ENCODE results near the gene TSEN54. TPM values are rescaled to one million over a fixed set of nuclear protein-coding genes. Genes with fewer than 3 reads are reported as not detected.

TSEN54 gene
- total RNA-seq, 1 experiment from 2014 or later = 36.6 TPM

GRCh38 chr17:75503976-75504346, 12.4 kb upstream of the TSEN54 start:
- intact Hi-C loops (cut with micrococcal nuclease; ENCODE audit: unreplicated experiment) = no loop called here
- POLR2A ChIA-PET (ENCODE audit: low non-redundant PET) = no interaction called here
- Histone ChIP-seq H3K4me3 (ENCODE audit: low read depth, low read length, poor library complexity, severe bottlenecking) (no peak overlapping the region), H3K27me3 (replicated peaks; ENCODE audit: insufficient read depth, low read depth, low read length, poor library complexity) (no peaks in the 10 kb centered on the region), H3K27ac (ENCODE audit: low read depth, low read length, poor library complexity, severe bottlenecking) (no peak overlapping the region), H3K36me3 (ENCODE audit: insufficient read depth, low read length, poor library complexity, severe bottlenecking) (peaks cover 20% of the 10 kb centered on the region), H3K4me1 (ENCODE audit: insufficient read depth, low read length, poor library complexity, severe bottlenecking) (no peaks in the 10 kb centered on the region), H3K9me3 (ENCODE audit: low read depth, low read length, poor library complexity, severe bottlenecking) (no peaks in the 10 kb centered on the region)
- CTCF ChIA-PET = interaction anchor here (1.0 kb wide), 1 partner anchor 245 kb away, joined by 3 read pairs; no protein-coding TSS in a partner anchor
- TF ChIP-seq CTCF (conservative IDR thresholded peaks at IDR 0.05; ENCODE audit: low read depth, low read length) (no peak), EZH2 (IDR thresholded peaks at IDR 0.05; ENCODE audit: borderline replicate concordance, low read depth, low read length, poor library complexity, severe bottlenecking) (no peak)
- no TSS peak for BruUV-seq (replicated peaks)
- no peak for DNase-seq (ENCODE audit: low spot score)

- TF ChIP-seq EZH2 (IDR thresholded peaks at IDR 0.05; ENCODE audit: borderline replicate concordance, low read depth, low read length, poor library complexity, severe bottlenecking) (no peak), CTCF (conservative IDR thresholded peaks at IDR 0.05; ENCODE audit: low read depth, low read length) (peak; percentile 42; the same call in 1 of the 2 replicates)
- peaks cover 16% of the 10 kb centered on the region for H3K36me3 ChIP-seq (ENCODE audit: insufficient read depth, low read length, poor library complexity, severe bottlenecking)
- ChIA-PET CTCF (no interaction called here), POLR2A (ENCODE audit: low non-redundant PET) (no interaction called here)
- no peak overlapping the region for H3K4me3 ChIP-seq (ENCODE audit: low read depth, low read length, poor library complexity, severe bottlenecking)
- no peaks in the 10 kb centered on the region for H3K27me3 ChIP-seq (replicated peaks; ENCODE audit: insufficient read depth, low read depth, low read length, poor library complexity)
- H3K4me1 ChIP-seq (ENCODE audit: insufficient read depth, low read length, poor library complexity, severe bottlenecking) = no peaks in the 10 kb centered on the region
- intact Hi-C loops (cut with micrococcal nuclease; ENCODE audit: unreplicated experiment) = no loop called here
- H3K27ac ChIP-seq (ENCODE audit: low read depth, low read length, poor library complexity, severe bottlenecking) = no peak overlapping the region
- no peak for DNase-seq (ENCODE audit: low spot score)
- H3K9me3 ChIP-seq (ENCODE audit: low read depth, low read length, poor library complexity, severe bottlenecking) = no peaks in the 10 kb centered on the region
- no TSS peak for BruUV-seq (replicated peaks)
Observed at GRCh38 chr17:75504347-75505151, 11.8 kb upstream of the TSEN54 start.

GRCh38 chr17:75505152-75505409, 11.2 kb upstream of the TSEN54 start:
- DNase-seq (ENCODE audit: low spot score) = no peak
- Histone ChIP-seq H3K27me3 (replicated peaks; ENCODE audit: insufficient read depth, low read depth, low read length, poor library complexity) (no peaks in the 10 kb centered on the region), H3K36me3 (ENCODE audit: insufficient read depth, low read length, poor library complexity, severe bottlenecking) (peaks cover 13% of the 10 kb centered on the region), H3K4me3 (ENCODE audit: low read depth, low read length, poor library complexity, severe bottlenecking) (no peak overlapping the region), H3K4me1 (ENCODE audit: insufficient read depth, low read length, poor library complexity, severe bottlenecking) (no peaks in the 10 kb centered on the region), H3K9me3 (ENCODE audit: low read depth, low read length, poor library complexity, severe bottlenecking) (no peaks in the 10 kb centered on the region), H3K27ac (ENCODE audit: low read depth, low read length, poor library complexity, severe bottlenecking) (no peak overlapping the region)
- BruUV-seq (replicated peaks) = no TSS peak
- CTCF ChIA-PET = no interaction called here
- intact Hi-C loops (cut with micrococcal nuclease; ENCODE audit: unreplicated experiment) = no loop called here
- POLR2A ChIA-PET (ENCODE audit: low non-redundant PET) = no interaction called here
- TF ChIP-seq CTCF (conservative IDR thresholded peaks at IDR 0.05; ENCODE audit: low read depth, low read length) (no peak), EZH2 (IDR thresholded peaks at IDR 0.05; ENCODE audit: borderline replicate concordance, low read depth, low read length, poor library complexity, severe bottlenecking) (no peak)

Measured in A673 (cell line).